ENCODE data around the gene MBTD1.

- TF ChIP-seq, protein P1, sequence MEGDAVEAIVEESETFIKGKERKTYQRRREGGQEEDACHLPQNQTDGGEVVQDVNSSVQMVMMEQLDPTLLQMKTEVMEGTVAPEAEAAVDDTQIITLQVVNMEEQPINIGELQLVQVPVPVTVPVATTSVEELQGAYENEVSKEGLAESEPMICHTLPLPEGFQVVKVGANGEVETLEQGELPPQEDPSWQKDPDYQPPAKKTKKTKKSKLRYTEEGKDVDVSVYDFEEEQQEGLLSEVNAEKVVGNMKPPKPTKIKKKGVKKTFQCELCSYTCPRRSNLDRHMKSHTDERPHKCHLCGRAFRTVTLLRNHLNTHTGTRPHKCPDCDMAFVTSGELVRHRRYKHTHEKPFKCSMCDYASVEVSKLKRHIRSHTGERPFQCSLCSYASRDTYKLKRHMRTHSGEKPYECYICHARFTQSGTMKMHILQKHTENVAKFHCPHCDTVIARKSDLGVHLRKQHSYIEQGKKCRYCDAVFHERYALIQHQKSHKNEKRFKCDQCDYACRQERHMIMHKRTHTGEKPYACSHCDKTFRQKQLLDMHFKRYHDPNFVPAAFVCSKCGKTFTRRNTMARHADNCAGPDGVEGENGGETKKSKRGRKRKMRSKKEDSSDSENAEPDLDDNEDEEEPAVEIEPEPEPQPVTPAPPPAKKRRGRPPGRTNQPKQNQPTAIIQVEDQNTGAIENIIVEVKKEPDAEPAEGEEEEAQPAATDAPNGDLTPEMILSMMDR (IDR thresholded peaks at IDR 0.05), result no peak
- TF ChIP-seq POLR2A (IDR thresholded peaks at IDR 0.05), result peak in 1 of 2 donors; percentile 51
Observed at GRCh38 chr17:51260237-51261023, 581 bp upstream of the MBTD1 start, which contains the start of gene UTP18.

Measured in heart left ventricle (tissue), 13 donors.